Activated T-cell treated with anti-CD3 and anti-CD28 coated beads, Interleukin-2, amount 50 U/mL, for 1 hour (primary cell): ENCODE results near the gene HLA-G.
"Not testable (repeated sequence)": the region's sequence is repeated elsewhere in the genome, so short reads cannot be mapped to it uniquely, and the experiment has no call there.

Experiments used
- DNase-seq: peaks from one replicate; pipeline ENCODE4 v3.0.0-alpha.2; 2020

Gene HLA-G

GRCh38 chr6:29827579-29828470, at the start of gene HLA-G:
HLA-G (plus strand) TSS chr6:29827825; CDS start chr6:29827845, 20 bp downstream.
- peak; percentile 34 for DNase-seq

- DNase-seq, result not testable (repeated sequence)
These were observed 47.5 kb upstream of the HLA-G start for GRCh38 chr6:29780019-29780698.

GRCh38 chr6:29789176-29789575, 38.4 kb upstream of the HLA-G start:
- DNase-seq, result no peak

GRCh38 chr6:29790626-29791025, 37.0 kb upstream of the HLA-G start:
- DNase-seq, result no peak

- DNase-seq, result no peak
These were observed 36.5 kb upstream of the HLA-G start for GRCh38 chr6:29791162-29791561.

GRCh38 chr6:29791786-29792122, 35.9 kb upstream of the HLA-G start:
- no peak for DNase-seq

- DNase-seq, result peak; percentile 82
These were observed 35.2 kb upstream of the HLA-G start for GRCh38 chr6:29792123-29793035.

GRCh38 chr6:29793036-29793356, 34.6 kb upstream of the HLA-G start:
- no peak for DNase-seq

GRCh38 chr6:29793796-29794195, 33.8 kb upstream of the HLA-G start:
- no peak for DNase-seq

GRCh38 chr6:29796026-29796425, 31.6 kb upstream of the HLA-G start:
- DNase-seq, result no peak

GRCh38 chr6:29797135-29797534, 30.5 kb upstream of the HLA-G start:
- no peak for DNase-seq

- no peak for DNase-seq
These were observed 29.7 kb upstream of the HLA-G start for GRCh38 chr6:29797966-29798365.

GRCh38 chr6:29800254-29800653, 27.4 kb upstream of the HLA-G start:
- DNase-seq, result no peak

GRCh38 chr6:29806387-29806786, 21.2 kb upstream of the HLA-G start:
- no peak for DNase-seq

GRCh38 chr6:29809249-29809648, 18.4 kb upstream of the HLA-G start:
- no peak for DNase-seq

- no peak for DNase-seq
These were observed 17.3 kb upstream of the HLA-G start for GRCh38 chr6:29810371-29810770.

GRCh38 chr6:29811377-29811776, 16.2 kb upstream of the HLA-G start:
- no peak for DNase-seq

GRCh38 chr6:29813066-29813465, 14.6 kb upstream of the HLA-G start:
- no peak for DNase-seq

- no peak for DNase-seq
These were observed 13.8 kb upstream of the HLA-G start for GRCh38 chr6:29813809-29814208.

- DNase-seq, result no peak
These were observed 13.1 kb upstream of the HLA-G start for GRCh38 chr6:29814379-29815117.

GRCh38 chr6:29815118-29815750, 12.4 kb upstream of the HLA-G start:
- no peak for DNase-seq

- DNase-seq, result no peak
These were observed 11.6 kb upstream of the HLA-G start for GRCh38 chr6:29816030-29816429.
